G401 (cell line): ENCODE data around the gene AFF1. TPM values are rescaled to one million over a fixed set of nuclear protein-coding genes. Genes with fewer than 3 reads are reported as not detected.
"Not testable (repeated sequence)": the region's sequence is repeated elsewhere in the genome, so short reads cannot be mapped to it uniquely, and the experiment has no call there.

Source experiments
- DNase-seq: peaks from one replicate; pipeline ENCODE4 v3.0.0-alpha.2; 2015; ENCODE audit warnings: low spot score
- in situ Hi-C: cut with HindIII; loops from 2 replicates; pipeline ENCODE4 v1.10.0; 2016; ENCODE audit warnings: low sequenced_read_pairs, mixed read lengths
- total RNA-seq: library from RNA; depleted of rRNA; stranded (reverse); fragments of >200 nt; shearing (Covaris generic); gene quantifications from 2 replicates; pipeline ENCODE4 v1.2.3, GENCODE V29; 2014

AFF1 gene
- total RNA-seq, 1 experiment from 2014 or later, result 0.61 TPM

DNA sequence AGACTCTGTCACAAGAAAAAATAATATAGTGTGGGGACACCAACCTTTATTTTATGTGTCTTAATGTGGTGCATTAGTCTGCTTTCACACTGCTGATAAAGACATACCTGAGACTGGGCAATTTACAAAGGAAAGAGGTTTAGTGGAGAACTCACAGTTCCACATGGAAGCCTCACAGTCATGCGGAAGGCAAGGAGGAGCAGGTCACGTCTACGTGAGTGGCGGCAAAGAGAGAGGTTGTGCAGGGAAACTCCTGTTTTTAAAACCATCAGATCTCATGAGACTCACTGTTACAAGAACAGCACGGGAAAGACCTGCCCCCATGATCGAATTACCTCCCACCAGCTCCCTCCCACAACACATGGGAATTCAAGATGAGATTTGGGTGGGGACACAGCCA, 130.2 kb downstream of the AFF1 start:
- in situ Hi-C loops, result no loop called here
- no peak for DNase-seq

DNA sequence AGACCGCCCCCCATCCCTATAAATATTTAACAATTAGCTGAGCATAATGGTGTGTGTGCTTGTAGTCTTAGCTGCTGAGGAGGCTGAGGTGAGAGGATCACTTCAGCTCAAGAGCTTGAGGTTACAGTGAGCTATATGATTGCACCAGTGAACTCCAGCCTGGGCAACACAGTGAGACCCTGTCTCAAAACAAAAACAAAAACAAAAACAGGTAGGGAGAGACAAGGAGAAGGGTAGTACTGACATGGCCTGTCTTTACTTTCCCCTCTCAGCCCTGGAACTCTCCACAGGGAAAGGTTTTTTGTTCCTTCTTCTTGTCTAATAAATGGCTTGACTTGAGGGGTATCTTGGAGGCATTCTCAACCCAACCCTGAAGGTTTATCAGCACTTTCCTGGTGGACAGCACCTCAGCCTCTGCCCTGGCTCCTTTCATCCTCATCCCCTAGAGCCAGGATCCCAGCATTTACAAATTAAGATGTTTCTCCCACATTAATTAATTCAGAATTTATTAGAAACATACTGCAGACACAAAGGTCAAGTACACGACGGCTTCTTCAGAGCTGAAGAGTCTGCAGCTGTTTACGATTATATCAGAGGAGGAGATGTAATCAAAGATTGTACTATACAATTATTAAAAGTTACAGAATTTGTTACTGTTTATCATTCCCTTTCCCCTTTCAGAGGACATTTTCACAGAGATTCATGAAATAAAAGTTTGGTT, 131.8 kb downstream of the AFF1 start:
- in situ Hi-C loops, result no loop called here
- no peak for DNase-seq

DNA sequence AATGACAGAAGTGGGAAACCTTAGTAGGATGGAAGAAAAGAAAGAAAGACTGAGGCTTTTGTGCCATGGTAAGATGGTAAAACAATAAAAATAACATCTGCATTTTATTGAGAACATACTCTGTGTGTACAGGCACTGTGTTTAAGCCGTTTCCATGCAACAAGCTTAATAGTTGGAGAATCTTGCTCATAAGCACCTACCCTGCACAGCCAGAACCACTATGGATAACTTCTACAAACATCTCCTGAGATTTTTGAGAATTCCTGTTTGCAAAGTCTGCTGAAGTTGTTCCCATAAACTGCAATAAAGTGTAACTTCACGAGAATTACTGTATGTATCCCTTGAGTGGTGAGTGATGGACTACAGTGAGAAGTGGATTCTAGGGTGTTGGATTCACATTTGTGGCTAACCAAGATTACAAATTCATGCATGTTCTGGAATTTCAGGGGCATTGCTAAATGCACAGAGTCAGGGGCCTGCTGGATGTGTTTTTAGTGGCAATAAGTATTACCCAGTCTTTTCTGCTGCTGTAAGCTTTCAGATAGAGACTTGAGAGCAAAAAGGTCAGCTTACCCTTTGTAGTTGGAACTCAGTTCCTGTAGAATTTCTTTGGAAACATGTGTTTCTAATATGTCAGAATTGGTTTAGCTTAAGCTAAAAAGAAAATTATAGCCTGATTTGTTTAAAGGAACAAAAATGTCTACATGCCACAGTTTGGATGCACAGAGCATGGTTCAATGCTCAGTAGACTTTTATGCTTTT, 132.5 kb downstream of the AFF1 start:
- no peak for DNase-seq
- in situ Hi-C loops, result no loop called here

DNA sequence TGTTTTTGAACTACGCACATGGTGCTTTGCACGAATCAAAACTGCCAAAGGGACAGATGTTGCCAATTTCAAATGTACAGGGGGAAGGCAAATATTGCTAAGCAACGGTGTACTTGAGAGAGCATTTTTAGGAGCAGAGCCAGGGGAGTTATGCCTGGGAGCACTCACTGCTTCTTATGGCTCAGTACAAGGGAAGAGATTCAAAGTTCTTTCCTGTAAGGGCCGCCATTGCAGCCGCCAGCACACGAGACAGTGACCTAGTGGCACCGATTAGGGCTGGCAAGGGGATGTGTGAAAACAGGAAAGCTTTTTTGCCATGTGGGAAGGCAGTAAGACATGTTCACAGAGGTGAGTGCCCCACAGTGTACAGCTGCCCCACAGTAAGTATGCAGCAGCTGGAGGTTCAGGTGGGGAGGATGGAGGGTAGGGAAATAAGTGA, 133.8 kb downstream of the AFF1 start:
- in situ Hi-C loops, result no loop called here

DNA sequence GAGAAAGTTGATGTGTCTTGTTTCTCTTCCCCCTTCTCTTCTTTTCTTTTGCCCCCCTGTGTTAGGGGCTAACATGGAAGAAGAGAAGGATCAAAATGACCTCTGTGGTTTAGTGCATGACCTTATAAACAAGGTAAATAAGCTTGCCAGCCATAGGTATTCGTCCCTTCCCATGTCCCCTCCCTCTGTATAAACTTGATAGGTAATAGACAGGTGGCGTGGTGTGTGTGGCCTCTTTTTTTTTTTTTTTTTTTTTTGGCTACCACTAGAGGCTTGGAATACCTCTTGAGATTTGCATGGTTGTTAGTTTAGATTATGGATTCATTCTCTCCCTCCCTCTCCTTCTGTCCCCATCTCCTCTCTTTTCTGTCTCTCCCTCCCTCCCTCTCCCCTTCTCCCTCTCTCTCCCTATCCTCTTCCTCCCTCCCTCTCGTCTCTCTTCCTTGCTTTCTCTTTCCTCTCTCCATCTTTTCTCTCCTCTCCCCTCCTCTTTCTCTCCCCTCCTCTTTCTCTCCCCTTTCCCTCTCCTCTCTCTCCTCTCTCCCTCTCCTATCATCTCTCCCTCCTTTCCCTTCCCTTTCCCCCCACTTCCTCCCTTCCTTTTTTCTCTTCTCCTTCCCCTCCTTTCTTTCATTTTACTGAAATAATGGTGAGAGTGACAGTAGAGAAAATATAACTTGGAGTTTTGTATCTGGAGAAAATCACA, 134.4 kb downstream of the AFF1 start:
- DNase-seq, result no peak
- in situ Hi-C loops, result no loop called here

More for the DNA sequence above, 133.8 kb downstream of the AFF1 start:
- no peak for DNase-seq

DNA sequence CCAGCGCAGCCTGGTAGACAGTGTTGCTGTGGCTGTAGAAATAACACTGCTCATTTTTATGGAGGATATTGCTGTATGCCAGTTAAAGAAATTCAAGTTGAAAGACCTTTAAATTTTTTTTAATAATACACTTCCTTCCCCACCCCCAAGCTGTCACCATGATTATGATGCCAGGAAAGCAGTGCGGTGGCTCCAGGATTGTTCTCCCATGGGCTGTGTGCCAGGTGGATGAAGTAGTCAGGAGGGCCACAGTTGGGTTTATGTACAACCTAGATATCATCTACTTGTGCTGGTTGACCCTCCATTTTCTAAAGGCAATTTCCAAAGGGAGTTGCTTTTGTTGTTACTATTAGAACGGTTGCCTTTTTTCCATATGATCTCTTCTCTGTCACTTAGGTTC, 136.6 kb downstream of the AFF1 start:
- DNase-seq, result no peak
- in situ Hi-C loops, result no loop called here

DNA sequence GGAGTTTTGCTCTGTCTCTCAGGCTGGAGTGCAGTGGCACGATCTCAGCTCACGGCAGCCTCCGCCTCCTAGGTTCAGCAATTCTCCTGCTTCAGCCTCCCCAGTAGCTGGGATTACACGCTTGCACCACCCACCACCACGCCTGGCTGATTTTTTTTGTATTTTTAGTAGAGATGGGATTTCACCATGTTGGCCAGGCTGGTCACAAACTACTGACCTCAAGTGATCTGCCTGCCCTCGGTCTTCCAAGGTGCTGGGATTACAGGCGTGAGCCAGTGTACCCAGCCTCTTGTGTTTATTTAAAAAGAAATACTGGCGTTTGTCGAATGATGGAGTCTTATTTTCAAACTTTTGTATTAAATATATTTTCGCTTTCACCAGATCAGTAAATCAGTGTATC, 137.7 kb downstream of the AFF1 start:
- DNase-seq, in situ Hi-C loops: not testable (repeated sequence)

DNA sequence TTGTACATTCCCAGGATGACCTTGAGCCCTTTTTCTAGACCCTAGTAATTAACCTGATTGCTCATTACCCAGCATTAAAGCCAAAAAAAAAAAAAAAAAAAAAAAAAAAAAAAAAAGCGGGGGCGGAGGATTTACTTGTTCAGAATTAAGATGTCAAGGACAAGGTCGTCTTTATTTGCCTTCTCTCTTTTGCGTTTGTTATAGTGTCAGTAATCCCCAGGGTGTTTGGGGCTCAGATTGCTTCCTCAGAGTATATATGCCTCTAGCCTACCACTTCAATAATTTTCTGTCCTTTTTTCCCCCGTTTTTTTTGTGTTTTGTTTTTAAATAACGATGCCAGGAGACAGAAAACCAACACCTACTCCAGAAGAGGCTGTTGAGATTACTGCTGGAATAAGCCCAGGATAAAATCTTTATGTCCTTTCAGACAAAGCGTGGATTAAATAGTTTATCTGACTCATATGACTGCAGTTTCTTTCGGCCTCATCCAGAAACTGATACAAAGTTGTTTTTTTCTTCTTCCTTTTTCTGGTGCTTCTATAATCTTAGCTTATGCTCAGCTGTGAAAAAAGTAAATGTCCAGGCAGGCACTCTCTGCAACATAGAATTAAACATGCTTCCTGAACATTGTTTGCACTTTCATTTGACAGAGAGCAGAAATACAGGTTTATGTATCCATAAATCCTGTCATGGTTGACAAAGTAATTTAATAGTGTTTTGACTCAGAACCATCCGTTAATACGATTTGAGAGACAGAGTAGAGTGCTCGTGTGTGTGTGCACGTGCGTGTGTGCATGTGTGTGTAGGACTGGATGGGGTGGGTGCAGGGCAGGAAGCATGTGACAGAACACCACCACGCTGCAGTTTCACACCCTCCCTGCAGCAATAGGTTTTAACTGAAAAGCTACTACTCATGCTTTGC, 138.6 kb downstream of the AFF1 start:
- in situ Hi-C loops, result no loop called here
- no peak for DNase-seq

DNA sequence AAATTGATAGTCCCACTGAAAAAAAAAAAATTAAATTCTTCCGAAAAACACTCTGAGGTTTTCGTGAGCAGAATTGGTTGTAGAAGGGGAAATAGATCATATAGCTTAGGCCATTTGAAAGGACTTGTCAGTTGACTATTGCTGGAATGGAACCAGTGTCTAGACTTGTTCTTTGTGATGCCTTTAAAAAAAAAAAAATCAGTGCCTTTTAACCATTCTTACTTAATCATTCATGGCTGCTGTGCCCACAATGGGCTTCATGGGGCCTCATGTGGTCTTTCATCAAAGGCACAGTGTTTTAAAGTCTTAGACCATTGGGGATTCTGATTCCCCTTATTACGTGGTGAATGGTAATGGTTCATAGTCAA, 139.3 kb downstream of the AFF1 start:
- no peak for DNase-seq
- in situ Hi-C loops, result no loop called here

DNA sequence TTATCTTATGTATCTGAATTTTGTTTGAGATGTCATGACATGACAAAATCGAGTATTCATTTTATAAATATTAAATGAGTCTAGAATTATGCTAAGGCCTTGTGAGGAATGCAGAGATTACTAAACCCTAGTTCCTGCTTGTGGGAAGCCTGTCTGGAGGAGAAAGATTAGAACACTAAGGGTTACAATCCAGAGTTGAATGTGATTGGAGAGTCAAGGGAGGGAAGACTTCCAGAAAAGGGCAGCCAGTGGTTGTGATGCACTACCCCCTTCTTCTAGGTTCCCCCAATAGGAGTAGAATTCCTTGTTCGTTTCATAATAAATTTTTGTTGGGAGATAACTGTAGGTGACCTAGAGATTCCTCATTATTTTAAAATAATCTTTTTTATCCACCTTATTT, 141.1 kb downstream of the AFF1 start:
- in situ Hi-C loops, result no loop called here
- DNase-seq, result no peak

DNA sequence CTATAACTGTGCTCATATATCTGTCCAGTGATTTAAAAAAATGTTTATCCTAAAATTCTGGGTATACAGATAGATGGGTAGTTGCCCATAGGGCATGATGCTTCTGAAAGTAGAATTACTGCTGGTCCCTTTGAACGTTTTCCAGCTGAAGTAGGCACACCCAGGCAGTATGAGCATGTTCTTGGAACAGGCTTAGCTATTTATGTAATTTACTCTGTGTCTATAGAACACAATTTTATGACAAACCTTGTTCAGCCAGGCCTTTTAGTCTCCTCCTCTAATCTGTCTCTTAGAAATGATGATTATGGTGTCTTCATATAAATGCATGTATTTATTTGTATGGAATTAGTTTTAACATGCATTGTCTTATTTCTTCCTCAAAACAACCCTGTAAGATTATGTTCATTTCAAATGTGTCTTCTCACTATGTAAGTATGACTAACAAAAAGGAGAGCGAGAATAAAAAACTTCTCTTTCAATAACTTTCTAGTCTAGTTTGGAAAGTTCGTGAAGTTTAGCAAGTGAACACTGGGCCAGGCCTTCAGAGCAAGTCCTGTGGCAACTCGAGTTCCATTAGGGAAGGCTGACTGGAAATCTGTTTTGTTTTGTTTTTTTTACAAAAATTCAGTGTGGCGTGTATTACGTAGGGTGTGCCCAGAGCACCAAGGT, 142.0 kb downstream of the AFF1 start:
- no peak for DNase-seq
- in situ Hi-C loops, result no loop called here

DNA sequence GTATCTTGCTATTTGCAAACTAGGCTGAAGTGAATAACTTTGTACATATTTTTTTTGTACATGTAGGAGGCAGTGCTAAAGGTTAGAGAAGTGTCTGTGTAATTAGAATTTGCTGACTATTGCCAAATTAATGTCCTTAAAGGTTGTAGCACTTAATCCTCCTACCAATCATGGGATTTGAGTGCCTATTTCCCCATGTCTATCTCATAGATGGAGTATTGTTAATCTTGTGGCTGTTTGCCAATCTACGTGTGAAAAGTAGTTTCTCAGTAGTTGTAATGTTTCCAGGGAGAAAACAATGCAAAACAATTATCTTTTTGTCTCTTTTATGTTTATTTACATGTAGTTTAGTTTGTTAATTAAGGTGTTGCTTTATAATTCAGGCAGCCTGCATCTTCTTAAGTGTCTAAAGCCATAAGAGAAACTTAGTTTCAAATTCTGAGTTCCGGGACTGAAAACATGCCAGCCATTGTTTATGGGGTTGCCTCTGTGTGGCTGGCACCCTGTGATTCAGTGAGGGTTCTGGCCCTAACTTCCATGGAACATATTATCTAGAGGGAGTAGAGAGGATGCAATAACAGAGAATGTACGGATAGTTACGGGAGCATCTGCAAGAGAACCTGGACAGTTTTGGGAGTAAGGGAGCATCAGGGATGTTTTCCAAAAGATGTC, 143.2 kb downstream of the AFF1 start:
- no peak for DNase-seq
- in situ Hi-C loops, result no loop called here

DNA sequence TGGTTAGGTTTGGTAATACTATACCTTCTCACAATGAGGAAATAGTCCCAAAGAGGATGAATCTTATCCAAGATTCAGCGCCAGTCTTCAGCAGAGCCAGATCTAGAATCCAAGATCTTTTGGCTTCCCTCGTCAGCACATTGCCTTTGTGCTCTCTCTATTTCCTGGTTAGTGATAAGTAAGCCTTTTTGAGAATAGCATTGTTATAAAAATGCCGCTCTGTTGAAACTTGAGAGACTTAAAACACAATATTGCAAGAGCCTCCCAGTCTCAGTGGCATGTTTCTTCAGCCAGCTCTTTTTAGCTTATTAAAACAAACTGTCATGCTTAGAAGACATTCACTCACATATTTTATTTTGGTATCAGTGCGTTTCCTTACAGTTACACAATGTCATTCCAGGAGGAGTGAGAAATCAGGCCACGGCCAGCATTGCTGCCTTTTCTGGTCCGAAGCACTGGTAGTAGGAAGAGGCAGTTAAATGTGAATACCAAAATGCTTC, 144.2 kb downstream of the AFF1 start:
- in situ Hi-C loops, result no loop called here
- peak; percentile 79 for DNase-seq

DNA sequence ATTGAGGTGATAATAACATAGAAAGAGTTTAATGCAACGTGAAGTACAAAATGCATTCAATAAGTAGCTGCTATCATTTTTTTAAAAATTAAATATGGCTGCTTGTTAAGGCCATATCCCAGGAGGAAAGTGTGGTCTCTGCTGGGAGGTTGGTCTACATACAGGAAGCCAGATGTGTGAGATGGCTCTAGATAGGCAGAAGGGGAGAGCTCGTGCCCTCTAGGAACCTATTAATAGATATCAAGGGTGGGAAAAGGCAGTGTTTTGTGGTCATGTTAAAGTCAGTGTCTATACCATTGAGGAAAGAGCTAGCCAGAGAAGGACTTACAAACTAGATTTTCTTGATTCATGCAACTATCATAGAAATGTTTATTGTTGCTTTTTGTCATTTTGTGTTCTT, 145.2 kb downstream of the AFF1 start:
- in situ Hi-C loops, result no loop called here
- DNase-seq, result no peak

DNA sequence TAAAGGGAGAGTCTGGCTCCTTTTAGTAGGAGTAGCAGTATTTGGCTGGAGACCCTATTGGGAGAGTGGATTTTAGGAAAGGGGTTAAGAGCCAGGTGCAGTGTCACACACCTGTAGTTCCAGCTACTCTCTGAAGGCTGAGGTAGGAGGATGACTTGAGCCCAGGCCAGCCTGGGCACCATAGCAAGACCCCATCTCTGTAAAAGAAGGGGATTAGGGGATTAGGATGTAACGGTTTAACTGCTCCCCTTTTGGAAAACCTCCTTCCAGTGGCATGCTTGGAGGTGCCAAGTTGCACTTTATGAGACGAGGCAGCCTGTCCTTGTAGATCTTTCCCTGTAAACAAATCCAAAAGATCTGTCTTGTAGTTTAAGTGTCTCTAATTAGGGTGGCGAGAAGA, 145.7 kb downstream of the AFF1 start:
- in situ Hi-C loops, result no loop called here

DNA sequence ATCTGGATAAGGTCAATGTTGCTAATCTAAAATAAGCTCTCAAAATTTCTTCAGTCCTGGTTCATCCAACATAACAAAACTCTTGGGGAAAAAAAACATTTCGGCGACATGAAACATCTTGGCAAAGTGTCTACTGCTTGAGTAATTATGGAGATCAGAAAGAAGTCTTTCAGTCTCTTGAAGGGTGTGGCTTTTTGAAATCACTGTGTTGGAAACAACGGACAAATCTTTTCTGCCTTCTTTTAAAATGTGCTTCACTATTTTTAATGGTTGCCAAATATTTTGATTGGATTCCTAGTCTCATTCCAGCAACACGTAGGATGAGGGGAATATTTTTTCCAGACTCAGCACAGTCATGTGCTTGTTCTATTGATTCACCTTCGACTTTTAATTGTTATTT, 147.0 kb downstream of the AFF1 start:
- in situ Hi-C loops, result no loop called here
- no peak for DNase-seq

More for the DNA sequence above, 145.7 kb downstream of the AFF1 start:
- DNase-seq, result no peak

DNA sequence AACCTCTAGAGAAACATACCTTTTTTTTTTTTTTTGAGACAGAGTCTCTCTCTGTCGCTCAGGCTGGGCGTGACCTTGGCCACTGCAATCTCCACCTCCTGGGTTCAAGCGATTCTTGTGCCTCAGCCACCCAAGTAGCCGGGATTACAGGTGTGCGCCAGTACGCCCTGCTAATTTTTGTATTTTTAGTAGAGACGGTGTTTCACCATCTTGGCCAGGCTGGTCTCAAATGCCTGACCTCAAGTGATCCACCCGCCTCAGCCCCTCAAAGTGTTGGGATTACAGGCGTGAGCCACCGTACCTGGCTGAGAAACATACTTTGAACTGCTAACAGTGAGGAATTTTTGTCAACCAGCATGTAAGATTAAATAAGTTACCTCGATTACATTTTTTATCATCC, 150.9 kb downstream of the AFF1 start:
- DNase-seq, in situ Hi-C loops: not testable (repeated sequence)
